Retinal pigment epithelial cell (primary cell): Measurements from ENCODE around the gene BIN1.

Source experiments
- DNase-seq: peaks from one replicate; pipeline ENCODE4 v3.0.0-alpha.2; 2010; ENCODE audit warnings: low read depth
- H3K4me3 ChIP-seq: 2 replicates; pipeline ENCODE4 v1.5.1; 2011; ENCODE audit warnings: mild to moderate bottlenecking, low read length, control low read depth, moderate library complexity
- TF ChIP-seq, protein P1 (sequence below): conservative IDR thresholded peaks from 2 replicates; pipeline ENCODE4 v1.5.1; 2011; ENCODE audit warnings: low read depth, low read length, control low read depth, inconsistent platforms

Gene BIN1

GRCh38 chr2:127053731-127054603 lies 53.0 kb downstream of the BIN1 start:
- no peak overlapping the region for H3K4me3 ChIP-seq
- TF ChIP-seq, protein P1, sequence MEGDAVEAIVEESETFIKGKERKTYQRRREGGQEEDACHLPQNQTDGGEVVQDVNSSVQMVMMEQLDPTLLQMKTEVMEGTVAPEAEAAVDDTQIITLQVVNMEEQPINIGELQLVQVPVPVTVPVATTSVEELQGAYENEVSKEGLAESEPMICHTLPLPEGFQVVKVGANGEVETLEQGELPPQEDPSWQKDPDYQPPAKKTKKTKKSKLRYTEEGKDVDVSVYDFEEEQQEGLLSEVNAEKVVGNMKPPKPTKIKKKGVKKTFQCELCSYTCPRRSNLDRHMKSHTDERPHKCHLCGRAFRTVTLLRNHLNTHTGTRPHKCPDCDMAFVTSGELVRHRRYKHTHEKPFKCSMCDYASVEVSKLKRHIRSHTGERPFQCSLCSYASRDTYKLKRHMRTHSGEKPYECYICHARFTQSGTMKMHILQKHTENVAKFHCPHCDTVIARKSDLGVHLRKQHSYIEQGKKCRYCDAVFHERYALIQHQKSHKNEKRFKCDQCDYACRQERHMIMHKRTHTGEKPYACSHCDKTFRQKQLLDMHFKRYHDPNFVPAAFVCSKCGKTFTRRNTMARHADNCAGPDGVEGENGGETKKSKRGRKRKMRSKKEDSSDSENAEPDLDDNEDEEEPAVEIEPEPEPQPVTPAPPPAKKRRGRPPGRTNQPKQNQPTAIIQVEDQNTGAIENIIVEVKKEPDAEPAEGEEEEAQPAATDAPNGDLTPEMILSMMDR, result no peak
- DNase-seq, result peak; percentile 8

- DNase-seq, result no peak
- TF ChIP-seq, protein P1, result no peak
- H3K4me3 ChIP-seq, result no peak overlapping the region
These were observed 53.9 kb downstream of the BIN1 start for GRCh38 chr2:127052771-127053691.

- DNase-seq, result no peak
- H3K4me3 ChIP-seq, result no peak overlapping the region
- TF ChIP-seq, protein P1, result no peak
These were observed 54.7 kb downstream of the BIN1 start for GRCh38 chr2:127052057-127052770.

GRCh38 chr2:127051116-127052056 lies 55.6 kb downstream of the BIN1 start:
- TF ChIP-seq, protein P1, result peak; percentile 9
- no peak overlapping the region for H3K4me3 ChIP-seq
- DNase-seq, result no peak

GRCh38 chr2:127050803-127051115 lies 56.2 kb downstream of the BIN1 start:
- DNase-seq, result no peak
- H3K4me3 ChIP-seq, result no peak overlapping the region
- TF ChIP-seq, protein P1, result no peak
